ENCODE results near the gene UCK2.

UCK2 gene

GRCh38 chr1:165844114-165844798 is 16.8 kb downstream of the UCK2 start:
- TF ChIP-seq GATA2 (IDR thresholded peaks at IDR 0.05; ENCODE audit: low read depth, low read length) (no peak), GATA3 (IDR thresholded peaks at IDR 0.05; ENCODE audit: low read depth, low read length) (no peak)

GRCh38 chr1:165844933-165845332 is 17.5 kb downstream of the UCK2 start:
- TF ChIP-seq GATA2 (IDR thresholded peaks at IDR 0.05; ENCODE audit: low read depth, low read length) (no peak), GATA3 (IDR thresholded peaks at IDR 0.05; ENCODE audit: low read depth, low read length) (no peak)

- TF ChIP-seq GATA3 (IDR thresholded peaks at IDR 0.05; ENCODE audit: low read depth, low read length) (no peak), GATA2 (IDR thresholded peaks at IDR 0.05; ENCODE audit: low read depth, low read length) (no peak)
Measured at GRCh38 chr1:165845569-165845968, 18.2 kb downstream of the UCK2 start.

- no peak for TF ChIP-seq GATA3 (IDR thresholded peaks at IDR 0.05; ENCODE audit: low read depth, low read length)
- peak; percentile 10; the same call in 1 of the 2 replicates for TF ChIP-seq GATA2 (IDR thresholded peaks at IDR 0.05; ENCODE audit: low read depth, low read length)
Measured at GRCh38 chr1:165845992-165846748, 18.8 kb downstream of the UCK2 start.

- TF ChIP-seq GATA3 (IDR thresholded peaks at IDR 0.05; ENCODE audit: low read depth, low read length) (no peak; the same call in none of the 2 replicates), GATA2 (IDR thresholded peaks at IDR 0.05; ENCODE audit: low read depth, low read length) (peak; percentile 50)
Measured at GRCh38 chr1:165847486-165847885, 20.1 kb downstream of the UCK2 start.

- TF ChIP-seq GATA3 (IDR thresholded peaks at IDR 0.05; ENCODE audit: low read depth, low read length) (no peak), GATA2 (IDR thresholded peaks at IDR 0.05; ENCODE audit: low read depth, low read length) (no peak)
Measured at GRCh38 chr1:165849353-165850133, 22.1 kb downstream of the UCK2 start.

GRCh38 chr1:165851034-165851658 is 23.7 kb downstream of the UCK2 start:
- TF ChIP-seq GATA3 (IDR thresholded peaks at IDR 0.05; ENCODE audit: low read depth, low read length) (no peak), GATA2 (IDR thresholded peaks at IDR 0.05; ENCODE audit: low read depth, low read length) (no peak)

GRCh38 chr1:165852871-165853270 is 25.5 kb downstream of the UCK2 start:
- no peak for TF ChIP-seq GATA2 (IDR thresholded peaks at IDR 0.05; ENCODE audit: low read depth, low read length)
- TF ChIP-seq GATA3 (IDR thresholded peaks at IDR 0.05; ENCODE audit: low read depth, low read length) = no peak

GRCh38 chr1:165853528-165854075 is 26.2 kb downstream of the UCK2 start:
- TF ChIP-seq GATA3 (IDR thresholded peaks at IDR 0.05; ENCODE audit: low read depth, low read length) (no peak), GATA2 (IDR thresholded peaks at IDR 0.05; ENCODE audit: low read depth, low read length) (no peak)

- TF ChIP-seq GATA2 (IDR thresholded peaks at IDR 0.05; ENCODE audit: low read depth, low read length) (no peak), GATA3 (IDR thresholded peaks at IDR 0.05; ENCODE audit: low read depth, low read length) (no peak)
Measured at GRCh38 chr1:165854101-165854845, 26.9 kb downstream of the UCK2 start.

- TF ChIP-seq GATA3 (IDR thresholded peaks at IDR 0.05; ENCODE audit: low read depth, low read length) (no peak), GATA2 (IDR thresholded peaks at IDR 0.05; ENCODE audit: low read depth, low read length) (no peak)
Measured at GRCh38 chr1:165855010-165855838, 27.8 kb downstream of the UCK2 start.

- TF ChIP-seq GATA2 (IDR thresholded peaks at IDR 0.05; ENCODE audit: low read depth, low read length) = no peak
Measured at GRCh38 chr1:165856021-165856420, 28.6 kb downstream of the UCK2 start.

All from SH-SY5Y (cell line).